ENCODE data around the gene RTL10. TPM values are rescaled to one million over a fixed set of nuclear protein-coding genes. Genes with fewer than 3 reads are reported as not detected.
A peak's percentile ranks its signal among the peaks of the same experiment; 100 is the strongest.

Gene RTL10
- total and polyA plus RNA-seq, 2 of the 13 experiments (the other 11 are each of a cell fraction or from before 2014, with no cell fraction given): 14.1 to 15.8 TPM

GRCh38 chr22:19892257-19892879, 37.7 kb upstream of the RTL10 start (continued):
- TF ChIP-seq, protein P1, sequence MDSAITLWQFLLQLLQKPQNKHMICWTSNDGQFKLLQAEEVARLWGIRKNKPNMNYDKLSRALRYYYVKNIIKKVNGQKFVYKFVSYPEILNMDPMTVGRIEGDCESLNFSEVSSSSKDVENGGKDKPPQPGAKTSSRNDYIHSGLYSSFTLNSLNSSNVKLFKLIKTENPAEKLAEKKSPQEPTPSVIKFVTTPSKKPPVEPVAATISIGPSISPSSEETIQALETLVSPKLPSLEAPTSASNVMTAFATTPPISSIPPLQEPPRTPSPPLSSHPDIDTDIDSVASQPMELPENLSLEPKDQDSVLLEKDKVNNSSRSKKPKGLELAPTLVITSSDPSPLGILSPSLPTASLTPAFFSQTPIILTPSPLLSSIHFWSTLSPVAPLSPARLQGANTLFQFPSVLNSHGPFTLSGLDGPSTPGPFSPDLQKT (CRISPR knock-in tag; IDR thresholded peaks at IDR 0.05; ENCODE audit: borderline replicate concordance): peak; percentile 78; the same call in 1 of the 2 replicates
- TF ChIP-seq GZF1 (CRISPR knock-in tag; IDR thresholded peaks at IDR 0.05) (no peak), THRA (CRISPR knock-in tag; IDR thresholded peaks at IDR 0.05; ENCODE audit: borderline replicate concordance) (peak; percentile 83), FIP1L1 (IDR thresholded peaks at IDR 0.05; ENCODE audit: borderline replicate concordance, insufficient read depth, low read depth, low read length) (no peak), ZNF343 (CRISPR knock-in tag; IDR thresholded peaks at IDR 0.05) (peak; percentile 98), ZNF569 (CRISPR knock-in tag; IDR thresholded peaks at IDR 0.05; ENCODE audit: borderline replicate concordance) (no peak; the same call in 1 of the 2 replicates), ZBTB20 (CRISPR knock-in tag; IDR thresholded peaks at IDR 0.05; ENCODE audit: borderline replicate concordance, low read depth) (peak; percentile 92; the same call in 1 of the 2 replicates), SMC3 (IDR thresholded peaks at IDR 0.05; ENCODE audit: low read length) (no peak), PHF5A (CRISPR knock-in tag; IDR thresholded peaks at IDR 0.05; ENCODE audit: low read depth, unreplicated experiment) (peak; percentile 53), ZNF234 (CRISPR knock-in tag; conservative IDR thresholded peaks at IDR 0.05) (0 out of 2 replicates have a peak, but pooled peaks have one; percentile 88), SRF (IDR thresholded peaks at IDR 0.05; ENCODE audit: low read depth, low read length) (no peak), HOXD1 (CRISPR knock-in tag; IDR thresholded peaks at IDR 0.05) (peak; percentile 97), MYC (CRISPR knock-in tag; IDR thresholded peaks at IDR 0.05; ENCODE audit: borderline replicate concordance) (peak; percentile 85), TSC22D2 (CRISPR knock-in tag; IDR thresholded peaks at IDR 0.05; ENCODE audit: borderline replicate concordance) (peak; percentile 96), ARHGAP35 (CRISPR knock-in tag; IDR thresholded peaks at IDR 0.05; ENCODE audit: borderline replicate concordance) (peak; percentile 93; the same call in 1 of the 2 replicates), ZNF761 (CRISPR knock-in tag; conservative IDR thresholded peaks at IDR 0.05) (0 out of 2 replicates have a peak, but pooled peaks have one; percentile 22), ZNF776 (CRISPR knock-in tag; IDR thresholded peaks at IDR 0.05) (peak; percentile 95), KLF15 (CRISPR knock-in tag; IDR thresholded peaks at IDR 0.05; ENCODE audit: borderline replicate concordance) (peak; percentile 99), HINFP (CRISPR knock-in tag; IDR thresholded peaks at IDR 0.05; ENCODE audit: low read depth) (peak; percentile 91), SMAD9 (CRISPR knock-in tag; IDR thresholded peaks at IDR 0.05) (peak; percentile 91; the same call in 1 of the 2 replicates), ZNF629 (CRISPR knock-in tag; conservative IDR thresholded peaks at IDR 0.05) (0 out of 2 replicates have a peak, but pooled peaks have one; percentile 38), RARA (CRISPR knock-in tag; IDR thresholded peaks at IDR 0.05) (peak; percentile 79), NFIB (CRISPR knock-in tag; IDR thresholded peaks at IDR 0.05; ENCODE audit: borderline replicate concordance) (no peak), THAP11 (CRISPR knock-in tag; IDR thresholded peaks at IDR 0.05) (peak; percentile 67; the same call in 1 of the 2 replicates)

Data from HepG2 (cell line).